Stimulated activated CD8-positive, alpha-beta memory T cell treated with anti-CD3 and anti-CD28 coated beads, Interleukin-12 subunit alpha, Interleukin-12 subunit beta, amount 100 ng/mL, for 1 hour (primary cell): ENCODE data around the gene SETDB2.

Experiments used
- DNase-seq: peaks from one replicate; pipeline ENCODE4 v3.0.0-alpha.2; 2020; ENCODE audit warnings: low read depth

SETDB2 gene

GRCh38 chr13:49428041-49428763 is 15.9 kb upstream of the SETDB2 start:
- no peak for DNase-seq

GRCh38 chr13:49429121-49429520 is 15.0 kb upstream of the SETDB2 start:
- no peak for DNase-seq

- no peak for DNase-seq
Measured at GRCh38 chr13:49435992-49436391, 8.1 kb upstream of the SETDB2 start.

GRCh38 chr13:49436890-49437289 is 7.2 kb upstream of the SETDB2 start:
- DNase-seq = no peak

- no peak for DNase-seq
Measured at GRCh38 chr13:49437705-49438104, 6.4 kb upstream of the SETDB2 start.

GRCh38 chr13:49439609-49440008 is 4.5 kb upstream of the SETDB2 start:
- DNase-seq = no peak

GRCh38 chr13:49441312-49441711 is 2.8 kb upstream of the SETDB2 start:
- no peak for DNase-seq

GRCh38 chr13:49441846-49442245 is 2.2 kb upstream of the SETDB2 start:
- DNase-seq = no peak

- DNase-seq = no peak
Measured at GRCh38 chr13:49443357-49443703, 744 bp upstream of the SETDB2 start.

- DNase-seq = no peak
Measured at GRCh38 chr13:49444524-49445395, 686 bp downstream of the SETDB2 start.

GRCh38 chr13:49446473-49446872 is 2.4 kb downstream of the SETDB2 start:
- no peak for DNase-seq

- DNase-seq = no peak
Measured at GRCh38 chr13:49448753-49449152, 4.7 kb downstream of the SETDB2 start.

- no peak for DNase-seq
Measured at GRCh38 chr13:49450105-49450819, 6.2 kb downstream of the SETDB2 start.

- no peak for DNase-seq
Measured at GRCh38 chr13:49452725-49453457, 8.8 kb downstream of the SETDB2 start.

GRCh38 chr13:49453465-49453864 is 9.4 kb downstream of the SETDB2 start:
- DNase-seq = no peak

- no peak for DNase-seq
Measured at GRCh38 chr13:49454388-49455006, 10.4 kb downstream of the SETDB2 start.

- DNase-seq = no peak
Measured at GRCh38 chr13:49455007-49455398, 10.9 kb downstream of the SETDB2 start.

- DNase-seq = no peak
Measured at GRCh38 chr13:49456156-49456555, 12.1 kb downstream of the SETDB2 start.

- no peak for DNase-seq
Measured at GRCh38 chr13:49457221-49457620, 13.1 kb downstream of the SETDB2 start.

- DNase-seq = no peak
Measured at GRCh38 chr13:49459580-49459979, 15.5 kb downstream of the SETDB2 start.

- no peak for DNase-seq
Measured at GRCh38 chr13:49464085-49464484, 20.0 kb downstream of the SETDB2 start.
